ENCODE measurements around the gene TCF12.

TCF12 gene

DNA sequence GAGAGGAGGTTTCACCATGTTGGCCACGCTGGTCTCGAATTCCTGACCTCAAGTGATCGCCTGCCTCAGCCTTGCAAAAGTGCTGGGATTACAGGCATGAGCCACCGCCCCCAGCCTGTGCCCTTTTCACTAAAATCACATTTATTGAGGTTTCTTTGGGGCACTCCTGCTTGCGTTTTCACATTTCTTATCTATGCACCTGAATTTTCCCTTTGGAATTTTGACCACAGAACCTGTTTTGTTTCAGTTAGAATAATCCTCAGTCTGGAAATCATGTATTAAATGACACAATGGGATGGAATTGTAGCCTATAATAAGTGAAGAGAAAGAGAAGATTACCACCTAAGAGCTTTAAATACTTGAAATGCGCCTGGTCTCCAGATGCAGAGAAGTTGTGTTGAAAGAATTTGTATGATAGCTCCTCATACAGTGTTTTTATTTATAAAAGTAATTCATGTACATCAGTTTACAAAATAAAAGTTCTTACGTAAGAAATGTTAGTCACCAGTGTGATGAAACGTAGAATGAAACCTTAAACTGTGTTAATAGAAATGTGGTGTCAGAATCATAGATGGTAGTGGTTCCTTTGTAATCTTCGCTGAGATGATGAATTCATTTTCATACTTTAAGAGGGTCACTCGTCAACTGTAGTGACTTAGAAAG lies 107.0 kb downstream of the TCF12 start:
- DNase-seq, result no peak

- DNase-seq, result no peak
These were observed 107.7 kb downstream of the TCF12 start for GRCh38 chr15:57026016-57026592.

DNA sequence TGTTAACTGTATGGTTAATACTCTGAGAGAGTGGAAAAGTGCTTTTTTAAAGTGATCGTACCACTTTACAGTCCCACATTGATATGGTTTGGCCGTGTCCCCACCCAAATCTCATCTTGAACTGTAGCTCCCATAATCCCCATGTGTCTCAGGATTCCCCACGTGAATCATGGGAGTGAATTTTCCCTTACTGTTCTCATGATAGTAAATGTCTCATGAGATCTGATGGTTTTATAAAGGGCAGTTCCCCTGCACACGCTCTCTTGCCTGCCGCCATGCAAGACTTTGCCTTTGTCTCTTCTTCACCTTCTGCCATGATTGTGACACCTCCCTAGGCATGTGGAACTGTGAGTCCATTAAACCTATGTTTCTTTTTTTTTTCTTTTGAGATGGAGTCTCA lies 109.2 kb downstream of the TCF12 start:
- DNase-seq, result no peak

GRCh38 chr15:57028176-57028575 lies 109.7 kb downstream of the TCF12 start:
- no peak for DNase-seq

DNA sequence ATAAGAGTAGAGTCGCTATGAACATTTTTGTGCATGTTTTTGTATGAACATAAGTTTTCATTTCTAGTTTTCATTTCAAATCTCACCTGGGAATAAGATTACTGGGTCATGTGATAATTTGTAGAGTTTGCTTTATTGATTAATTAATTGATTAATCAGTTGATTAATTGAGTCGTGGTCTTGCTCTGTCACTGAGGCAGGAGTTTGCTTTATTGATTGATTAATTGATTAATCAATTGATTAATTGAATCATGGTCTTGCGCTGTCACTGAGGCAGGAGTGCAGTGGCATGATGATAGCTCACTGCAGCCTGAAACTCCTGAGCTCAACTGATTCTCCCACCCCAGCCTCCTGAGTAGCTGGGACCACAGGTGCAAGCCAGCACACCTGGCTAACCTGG lies 111.6 kb downstream of the TCF12 start:
- DNase-seq, result no peak

DNA sequence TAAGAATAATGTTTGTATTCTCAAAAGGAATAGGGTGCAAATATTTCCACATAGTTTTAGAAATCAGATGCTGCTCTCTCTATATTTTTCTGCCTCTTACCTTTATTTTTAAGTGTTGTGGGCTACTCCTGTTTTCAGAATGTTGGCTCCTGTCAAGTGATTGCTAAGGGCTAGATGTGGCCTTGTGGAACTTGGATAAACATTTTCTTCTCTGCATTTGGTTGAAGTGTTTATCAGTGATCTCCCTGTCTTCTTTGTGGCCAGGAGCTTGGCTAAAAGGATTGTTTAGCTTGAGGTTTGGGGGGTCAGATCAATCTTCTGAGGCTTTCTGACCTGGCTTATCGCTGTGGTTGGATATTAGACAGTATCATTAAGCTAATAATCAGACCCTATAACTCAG lies 112.6 kb downstream of the TCF12 start:
- DNase-seq, result no peak

- DNase-seq, result no peak
These were observed 113.2 kb downstream of the TCF12 start for GRCh38 chr15:57031605-57032004.

DNA sequence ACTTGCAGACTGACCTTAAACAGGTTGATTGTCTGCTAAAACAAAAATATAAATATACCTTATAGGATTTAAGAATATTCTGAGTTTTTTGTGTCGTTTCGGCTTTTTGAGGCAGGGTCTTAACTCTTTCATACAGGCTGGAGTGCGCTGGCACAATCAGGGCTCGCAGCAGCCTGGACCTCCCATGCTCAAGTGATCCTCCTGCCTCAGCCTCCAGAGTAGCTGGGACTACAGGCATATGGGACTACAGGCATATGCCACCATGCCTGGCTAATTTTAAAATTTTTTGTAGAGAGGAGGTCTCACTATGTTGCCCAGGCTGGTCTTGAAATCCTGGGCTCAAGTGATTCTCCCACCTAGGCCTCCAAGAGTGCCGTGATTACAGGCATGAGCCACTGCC lies 113.9 kb downstream of the TCF12 start:
- DNase-seq, result no peak

- DNase-seq, result no peak
These were observed 115.4 kb downstream of the TCF12 start for GRCh38 chr15:57033715-57034439.

DNA sequence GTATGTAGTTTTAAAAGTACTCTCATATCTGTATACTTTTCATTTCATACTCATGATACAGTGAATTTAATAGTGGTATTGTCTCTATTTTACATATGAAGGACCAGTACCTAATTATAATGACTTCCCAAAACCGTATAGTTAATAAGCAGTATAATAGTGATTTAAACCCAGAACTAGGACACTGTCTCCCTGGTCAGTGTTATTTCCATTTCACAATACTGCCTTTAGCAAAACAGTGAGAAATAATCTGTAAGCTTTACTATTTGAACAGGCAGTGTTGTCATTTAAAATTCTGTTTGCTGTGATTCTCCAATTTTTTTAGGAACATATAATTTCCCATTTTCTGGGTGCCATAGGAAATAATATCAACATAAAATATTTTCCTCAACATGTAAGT lies 116.2 kb downstream of the TCF12 start:
- DNase-seq, result no peak

DNA sequence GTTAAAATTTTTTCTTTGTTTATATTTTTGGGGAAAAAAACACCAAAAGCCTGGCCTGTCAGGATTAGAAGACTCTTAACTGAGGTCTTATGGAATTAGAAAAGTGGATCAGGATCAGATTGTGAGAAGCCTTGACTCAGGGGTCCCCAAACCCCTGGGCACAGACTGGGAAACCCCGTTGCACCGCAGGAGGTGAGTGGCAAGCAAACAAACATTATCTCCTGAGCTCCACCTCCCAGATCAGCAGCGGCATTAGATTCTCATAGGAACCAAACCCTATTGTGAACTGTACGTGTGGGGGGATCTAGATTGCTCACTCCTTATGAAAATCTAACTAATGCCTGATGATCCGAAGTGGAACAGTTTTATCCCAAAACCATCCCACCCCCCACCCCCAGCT lies 117.2 kb downstream of the TCF12 start:
- no peak for DNase-seq

- no peak for DNase-seq
These were observed 117.9 kb downstream of the TCF12 start for GRCh38 chr15:57036352-57036751.

DNA sequence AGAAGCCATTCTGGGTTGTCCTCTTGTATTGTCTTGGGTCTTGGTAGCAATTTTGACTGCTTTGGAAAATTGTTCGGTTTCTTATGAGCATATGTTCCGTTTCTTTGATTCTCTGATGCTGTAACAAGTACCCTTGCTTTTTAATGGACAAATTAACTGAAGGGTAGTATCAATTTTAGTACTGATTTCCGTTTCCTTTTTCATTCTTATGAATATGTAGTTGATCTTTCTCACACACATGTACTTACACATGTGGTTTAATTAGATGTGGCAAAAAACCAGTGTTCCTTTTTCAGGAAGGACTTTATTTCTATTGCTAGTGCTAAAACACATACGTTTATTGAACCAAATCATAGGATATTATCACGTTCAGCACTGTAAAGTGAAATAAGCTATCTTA lies 119.1 kb downstream of the TCF12 start:
- no peak for DNase-seq

GRCh38 chr15:57038040-57038439 lies 119.6 kb downstream of the TCF12 start:
- DNase-seq, result no peak

DNA sequence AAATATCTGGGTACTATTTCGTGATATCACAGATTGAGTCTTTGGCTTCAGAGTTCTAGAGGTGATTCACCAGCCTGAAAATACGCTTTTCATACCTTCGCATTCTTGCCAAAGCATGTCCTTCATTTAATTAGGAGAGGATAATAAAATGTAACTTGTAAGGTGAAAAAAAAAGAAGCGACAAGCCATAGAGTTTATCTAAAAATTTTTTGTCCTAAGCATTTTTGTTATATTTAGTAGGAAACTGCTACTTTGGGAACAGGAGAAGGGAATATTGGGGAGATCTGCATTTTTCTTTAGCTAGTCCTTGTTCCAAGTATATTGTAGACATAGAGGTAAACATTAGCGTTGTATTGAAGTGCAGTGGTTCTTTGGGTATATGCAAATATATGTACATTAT lies 120.1 kb downstream of the TCF12 start:
- no peak for DNase-seq

- no peak for DNase-seq
These were observed 123.0 kb downstream of the TCF12 start for GRCh38 chr15:57041416-57041815.

- no peak for DNase-seq
These were observed 125.7 kb downstream of the TCF12 start for GRCh38 chr15:57044072-57044702.

DNA sequence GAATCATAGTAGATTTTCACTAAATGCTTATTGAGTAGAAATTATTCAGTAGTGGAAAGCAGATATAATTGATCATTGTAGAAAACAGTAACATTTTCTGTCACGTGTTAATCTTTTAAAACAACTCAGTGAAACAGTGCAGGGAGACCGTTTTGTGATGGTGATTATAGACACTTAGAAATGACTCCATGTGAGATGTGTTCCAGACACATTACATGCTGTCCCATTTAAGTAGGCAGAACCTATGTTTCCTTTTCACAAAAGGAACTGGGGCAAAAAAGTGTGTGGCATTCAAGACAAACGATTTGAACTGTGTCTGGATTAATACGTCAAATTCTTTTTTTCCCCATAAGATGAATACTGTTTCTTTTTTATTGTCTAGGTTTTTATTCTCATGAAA lies 126.5 kb downstream of the TCF12 start:
- DNase-seq, result no peak

- DNase-seq, result no peak
These were observed 127.4 kb downstream of the TCF12 start for GRCh38 chr15:57045741-57046382.

DNA sequence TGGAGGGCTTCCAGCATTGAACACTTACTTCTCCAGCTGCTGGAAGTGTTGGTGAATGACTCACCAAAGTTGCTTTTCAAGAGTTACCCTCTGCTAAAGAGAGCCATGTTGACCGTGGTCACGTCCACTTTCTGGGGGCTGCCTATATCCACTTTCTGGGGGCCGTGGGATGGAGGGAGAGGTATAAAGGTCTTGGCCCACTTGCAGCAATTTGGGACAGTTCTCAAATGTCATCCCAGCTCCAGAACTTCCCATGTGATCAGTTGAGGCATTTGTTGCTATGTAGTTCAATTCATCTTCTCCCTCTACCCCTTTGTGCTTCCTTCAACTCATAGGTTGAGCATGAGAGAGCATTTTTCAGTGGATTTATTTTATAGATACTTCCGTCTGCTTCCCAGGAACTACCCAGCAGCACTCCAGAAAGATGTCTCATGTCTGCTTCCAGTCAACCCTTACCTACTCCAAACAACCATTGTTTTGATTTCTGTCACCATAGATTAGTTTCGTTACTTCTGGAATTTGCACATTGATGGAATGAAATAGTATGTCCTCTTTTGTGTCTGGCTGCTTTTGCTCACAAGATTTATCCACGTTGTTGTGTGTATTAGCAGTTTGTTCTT lies 130.6 kb downstream of the TCF12 start:
- DNase-seq, result no peak

DNA sequence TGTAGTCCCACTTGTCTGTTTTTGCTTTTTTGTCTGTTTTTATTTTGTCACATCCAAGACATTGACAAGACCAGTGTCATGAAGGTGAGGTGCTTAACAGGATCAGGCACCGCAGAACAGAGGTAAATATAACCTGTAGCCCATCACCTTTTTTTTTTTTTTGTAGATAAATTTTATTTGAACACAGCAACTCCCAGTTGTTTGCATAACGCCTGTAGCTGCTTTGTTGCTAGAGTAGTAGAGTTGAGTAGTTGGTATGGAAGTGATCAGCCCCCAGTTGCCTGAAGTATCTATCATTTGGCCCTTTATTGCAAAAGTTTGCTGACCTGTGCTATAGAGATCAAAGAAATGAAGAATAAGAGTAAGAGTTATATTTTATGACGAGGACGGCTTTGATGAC lies 135.0 kb downstream of the TCF12 start:
- no peak for DNase-seq

- DNase-seq, result no peak
These were observed 135.8 kb downstream of the TCF12 start for GRCh38 chr15:57054204-57054750.

DNA sequence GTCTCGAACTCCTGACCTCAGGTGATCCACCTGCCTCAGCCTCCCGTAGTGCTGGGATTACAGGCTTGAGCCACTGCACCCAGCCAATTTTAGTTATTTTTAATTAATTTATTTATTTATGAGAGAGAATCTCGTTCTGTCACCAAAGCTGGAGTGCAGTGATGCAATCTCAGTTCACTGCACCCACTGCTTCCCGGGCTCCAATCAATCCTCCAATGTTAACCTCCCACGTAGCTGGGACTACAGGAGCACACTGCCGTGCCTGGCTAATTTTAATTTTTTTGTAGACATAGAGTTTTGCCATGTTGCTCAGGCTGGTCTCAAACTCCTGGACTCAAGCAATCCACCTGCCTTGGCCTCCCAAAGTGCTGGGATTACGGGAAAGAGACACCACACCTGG lies 137.9 kb downstream of the TCF12 start:
- no peak for DNase-seq

All from stimulated activated naive CD4-positive, alpha-beta T cell treated with Interleukin-2 at 50 U/mL for 16 hours (primary cell).